Measurements from ENCODE around the gene ATP6V1B1. TPM values are rescaled to one million over a fixed set of nuclear protein-coding genes. Genes with fewer than 3 reads are reported as not detected.

The ATP6V1B1 gene
- total RNA-seq, 1 experiment from 2014 or later: 4.0 TPM

DNA sequence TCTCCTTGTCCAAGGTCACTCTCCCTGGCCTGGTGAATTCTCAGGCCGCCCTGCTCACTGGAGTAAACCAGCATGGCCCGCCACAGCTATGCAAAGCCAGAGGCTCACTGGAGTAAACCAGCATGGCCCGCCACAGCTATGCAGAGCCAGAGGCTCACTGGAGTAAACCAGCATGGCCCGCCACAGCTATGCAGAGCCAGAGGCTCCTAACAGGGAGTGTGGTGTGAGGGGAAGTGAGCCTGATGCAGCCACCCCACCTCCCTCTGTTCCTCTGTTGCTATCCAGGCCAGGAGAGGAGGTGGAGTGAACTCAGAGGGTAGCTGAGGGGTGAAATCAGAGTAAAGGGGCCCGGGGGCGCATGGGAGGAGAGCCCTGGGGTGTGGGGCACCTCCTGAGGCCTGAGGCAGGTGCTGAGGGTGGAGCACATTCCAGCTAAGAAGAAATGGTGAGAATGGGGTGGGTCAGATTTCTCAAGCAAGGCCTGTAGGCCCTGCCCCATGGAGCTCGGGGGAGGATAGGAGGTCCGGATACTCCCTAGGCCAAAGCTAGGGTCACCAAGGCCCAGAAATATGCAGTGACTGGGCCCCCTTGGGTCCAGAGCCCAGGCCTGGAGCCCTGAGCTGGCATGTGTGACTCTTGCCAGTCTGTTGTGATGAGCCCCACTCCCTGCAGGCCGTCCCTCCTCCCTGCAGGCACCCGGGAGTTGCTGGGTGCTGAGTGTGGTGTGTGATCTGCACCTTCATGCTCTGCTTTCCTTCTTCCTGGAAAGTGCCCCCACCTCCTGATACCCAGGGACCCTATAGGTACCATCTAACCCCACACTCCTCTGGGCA is 1.5 kb downstream of the ATP6V1B1 start:
- TF ChIP-seq, protein P1, sequence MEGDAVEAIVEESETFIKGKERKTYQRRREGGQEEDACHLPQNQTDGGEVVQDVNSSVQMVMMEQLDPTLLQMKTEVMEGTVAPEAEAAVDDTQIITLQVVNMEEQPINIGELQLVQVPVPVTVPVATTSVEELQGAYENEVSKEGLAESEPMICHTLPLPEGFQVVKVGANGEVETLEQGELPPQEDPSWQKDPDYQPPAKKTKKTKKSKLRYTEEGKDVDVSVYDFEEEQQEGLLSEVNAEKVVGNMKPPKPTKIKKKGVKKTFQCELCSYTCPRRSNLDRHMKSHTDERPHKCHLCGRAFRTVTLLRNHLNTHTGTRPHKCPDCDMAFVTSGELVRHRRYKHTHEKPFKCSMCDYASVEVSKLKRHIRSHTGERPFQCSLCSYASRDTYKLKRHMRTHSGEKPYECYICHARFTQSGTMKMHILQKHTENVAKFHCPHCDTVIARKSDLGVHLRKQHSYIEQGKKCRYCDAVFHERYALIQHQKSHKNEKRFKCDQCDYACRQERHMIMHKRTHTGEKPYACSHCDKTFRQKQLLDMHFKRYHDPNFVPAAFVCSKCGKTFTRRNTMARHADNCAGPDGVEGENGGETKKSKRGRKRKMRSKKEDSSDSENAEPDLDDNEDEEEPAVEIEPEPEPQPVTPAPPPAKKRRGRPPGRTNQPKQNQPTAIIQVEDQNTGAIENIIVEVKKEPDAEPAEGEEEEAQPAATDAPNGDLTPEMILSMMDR (IDR thresholded peaks at IDR 0.05; ENCODE audit: insufficient read depth in 1 of 2, low read depth in 1 of 2, low read length in 1 of 2, severe bottlenecking in 1 of 2, unreplicated experiment in 1 of 2): no peak
- Mint-ChIP-seq H3K27ac (ENCODE audit: unreplicated experiment) (peak overlapping the region; percentile 67), H3K27me3 (ENCODE audit: insufficient read depth, unreplicated experiment) (peaks cover 3% of the 10 kb centered on the region), H3K36me3 (ENCODE audit: insufficient read depth, unreplicated experiment) (no peaks in the 10 kb centered on the region), H3K9me3 (ENCODE audit: unreplicated experiment) (no peaks in the 10 kb centered on the region), H3K4me3 (ENCODE audit: unreplicated experiment) (peak overlapping the region; percentile 9), H3K4me1 (ENCODE audit: low read depth, unreplicated experiment) (peaks cover 9% of the 10 kb centered on the region)
- no peaks in the 10 kb centered on the region for H3K27me3 ChIP-seq (replicated peaks; ENCODE audit: control insufficient read depth, insufficient read depth, low read length)
- intact Hi-C loops (cut with micrococcal nuclease; ENCODE audit: unreplicated experiment): no loop called here
- no peaks in the 10 kb centered on the region; the same call in 1 of the 2 replicates for H3K36me3 ChIP-seq (ENCODE audit: control insufficient read depth, insufficient read depth, low read length)
- no peak overlapping the region for H3K4me3 ChIP-seq (ENCODE audit: low read depth, low read length)
- ChIA-PET POLR2A (no interaction called here), CTCF (interaction anchor here (0.6 to 2.9 kb wide), 2 partner anchors 11 to 634 kb away, joined by 3 to 22 read pairs; no protein-coding TSS in a partner anchor)
- H3K9me3 ChIP-seq: no peaks in the 10 kb centered on the region
- H3K4me1 ChIP-seq: peaks cover 28% of the 10 kb centered on the region
- BruUV-seq (replicated peaks): no TSS peak
- peak; percentile 55 to 77 for DNase-seq

DNA sequence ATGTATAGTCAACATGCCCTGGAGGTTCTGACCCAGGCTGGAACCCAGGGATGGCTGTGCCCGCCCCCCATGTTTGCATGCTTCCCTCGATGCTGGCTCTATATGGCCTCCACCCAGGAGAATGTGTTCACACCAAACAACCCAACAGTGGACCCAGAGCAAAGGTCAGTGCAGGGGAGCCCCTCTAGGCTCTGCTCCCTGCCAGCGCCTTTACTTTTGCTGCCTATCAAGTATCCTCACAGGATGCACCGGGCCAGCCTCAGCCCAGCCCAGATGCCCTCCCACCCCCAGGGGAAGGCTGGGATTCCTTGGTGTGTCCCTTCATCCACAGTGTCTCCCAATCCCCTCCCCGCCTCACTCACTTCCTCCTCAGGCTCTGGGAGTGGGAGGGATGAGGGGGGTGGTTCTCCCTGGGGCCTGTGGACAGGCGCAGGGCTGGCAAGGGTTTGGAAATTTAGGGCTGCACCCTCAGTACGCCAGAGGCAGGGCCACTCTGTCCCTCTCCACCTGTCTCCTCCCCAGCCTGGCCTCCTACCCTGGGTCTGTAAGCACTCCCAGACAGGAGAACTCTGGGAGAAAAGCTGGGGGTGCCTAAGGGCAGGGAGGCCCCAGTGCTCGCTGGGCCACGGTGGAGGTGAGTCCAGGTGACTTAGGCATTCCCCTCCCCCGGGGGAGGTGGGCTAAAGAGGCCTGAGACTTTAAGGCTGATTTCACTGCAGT is 2.3 kb downstream of the ATP6V1B1 start:
- DNase-seq: peak; percentile 31 to 82
- H3K27ac Mint-ChIP-seq (ENCODE audit: unreplicated experiment): peak overlapping the region; percentile 67
- H3K27me3 Mint-ChIP-seq (ENCODE audit: insufficient read depth, unreplicated experiment): peaks cover 3% of the 10 kb centered on the region
- Histone ChIP-seq H3K36me3 (ENCODE audit: control insufficient read depth, insufficient read depth, low read length) (no peaks in the 10 kb centered on the region; the same call in 1 of the 2 replicates), H3K4me1 (peaks cover 28% of the 10 kb centered on the region), H3K9me3 (no peaks in the 10 kb centered on the region), H3K27me3 (replicated peaks; ENCODE audit: control insufficient read depth, insufficient read depth, low read length) (no peaks in the 10 kb centered on the region), H3K4me3 (ENCODE audit: low read depth, low read length) (no peak overlapping the region)
- ChIA-PET POLR2A (no interaction called here), CTCF (interaction anchor here (0.9 to 2.9 kb wide), 2 partner anchors 10 kb away, joined by 5 to 22 read pairs; no protein-coding TSS in a partner anchor)
- H3K4me1 Mint-ChIP-seq (ENCODE audit: low read depth, unreplicated experiment): peaks cover 9% of the 10 kb centered on the region
- intact Hi-C loops (cut with micrococcal nuclease; ENCODE audit: unreplicated experiment): no loop called here
- peak overlapping the region; percentile 25 for H3K4me3 Mint-ChIP-seq (ENCODE audit: unreplicated experiment)
- TF ChIP-seq, protein P1 (IDR thresholded peaks at IDR 0.05; ENCODE audit: insufficient read depth in 1 of 2, low read depth in 1 of 2, low read length in 1 of 2, severe bottlenecking in 1 of 2, unreplicated experiment in 1 of 2): no peak
- no TSS peak for BruUV-seq (replicated peaks)
- H3K36me3 Mint-ChIP-seq (ENCODE audit: insufficient read depth, unreplicated experiment): no peaks in the 10 kb centered on the region
- no peaks in the 10 kb centered on the region for H3K9me3 Mint-ChIP-seq (ENCODE audit: unreplicated experiment)

DNA sequence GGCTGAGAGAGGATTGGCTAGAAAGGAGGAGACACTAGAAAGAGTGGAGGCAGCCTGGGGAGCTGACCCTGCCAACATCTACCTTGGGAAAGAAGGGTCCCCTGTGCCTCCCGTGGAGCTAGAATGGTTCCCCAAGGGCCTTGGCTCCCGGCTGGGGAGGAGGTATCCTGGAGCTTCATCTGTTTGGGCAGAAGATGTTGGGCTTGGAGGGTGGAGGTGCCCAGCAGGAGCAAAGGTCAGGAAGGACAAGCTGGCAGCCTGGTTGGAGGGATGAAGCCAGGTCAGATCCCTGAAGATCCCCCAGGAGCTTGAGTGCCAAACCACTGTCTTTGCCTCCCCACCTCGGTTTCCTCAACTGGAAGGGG is 2.9 kb downstream of the ATP6V1B1 start:
- Mint-ChIP-seq H3K4me3 (ENCODE audit: unreplicated experiment) (peak overlapping the region; percentile 25), H3K4me1 (ENCODE audit: low read depth, unreplicated experiment) (peaks cover 9% of the 10 kb centered on the region), H3K27me3 (ENCODE audit: insufficient read depth, unreplicated experiment) (peaks cover 3% of the 10 kb centered on the region), H3K27ac (ENCODE audit: unreplicated experiment) (peak overlapping the region; percentile 67), H3K36me3 (ENCODE audit: insufficient read depth, unreplicated experiment) (no peaks in the 10 kb centered on the region), H3K9me3 (ENCODE audit: unreplicated experiment) (no peaks in the 10 kb centered on the region)
- no peak for DNase-seq
- Histone ChIP-seq H3K9me3 (no peaks in the 10 kb centered on the region), H3K4me1 (peaks cover 28% of the 10 kb centered on the region), H3K4me3 (ENCODE audit: low read depth, low read length) (no peak overlapping the region), H3K36me3 (ENCODE audit: control insufficient read depth, insufficient read depth, low read length) (no peaks in the 10 kb centered on the region; the same call in 1 of the 2 replicates), H3K27me3 (replicated peaks; ENCODE audit: control insufficient read depth, insufficient read depth, low read length) (no peaks in the 10 kb centered on the region)
- TF ChIP-seq, protein P1 (IDR thresholded peaks at IDR 0.05; ENCODE audit: insufficient read depth in 1 of 2, low read depth in 1 of 2, low read length in 1 of 2, severe bottlenecking in 1 of 2, unreplicated experiment in 1 of 2): no peak
- intact Hi-C loops (cut with micrococcal nuclease; ENCODE audit: unreplicated experiment): no loop called here
- CTCF ChIA-PET: interaction anchor here (0.9 kb wide), 1 partner anchor 10 kb away, joined by 5 read pairs; no protein-coding TSS in a partner anchor
- BruUV-seq (replicated peaks): no TSS peak
- POLR2A ChIA-PET: no interaction called here

All from Caco-2 (cell line).